ENCODE measurements around the gene PARD3. TPM values are rescaled to one million over a fixed set of nuclear protein-coding genes. Genes with fewer than 3 reads are reported as not detected.

PARD3 gene
- total and polyA plus RNA-seq, 2 donors (not counting 1 experiment from before 2014, with no cell fraction given): 24.0 to 46.4 TPM

GRCh38 chr10:34748767-34749166 lies 66.3 kb downstream of the PARD3 start:
- no peak overlapping the region for H2AFZ ChIP-seq (ENCODE audit: low read length)
- H3K27me3 ChIP-seq (ENCODE audit: control insufficient read depth, insufficient read depth, low read length): no peaks in the 10 kb centered on the region
- H3K79me2 ChIP-seq (ENCODE audit: control insufficient read depth, insufficient read depth, low read length): no peaks in the 10 kb centered on the region
- no peak overlapping the region for H3K4me3 ChIP-seq (replicated peaks in 1 of 4; ENCODE audit: control extremely low read depth in 1 of 4, insufficient read depth in 1 of 4, low read depth in 3 of 4, low read length in 4 of 4)
- DNase-seq (ENCODE audit: low read depth in 2 of 2): no peak
- H3K36me3 ChIP-seq (ENCODE audit: control insufficient read depth, insufficient read depth, low read length): no peaks in the 10 kb centered on the region
- no peak overlapping the region for H3K9ac ChIP-seq (ENCODE audit: insufficient read depth, low read length)
- no peak overlapping the region for H3K4me2 ChIP-seq (ENCODE audit: extremely low read depth, insufficient read depth, low read length)
- TF ChIP-seq EZH2 (IDR thresholded peaks at IDR 0.05; ENCODE audit: low read length, missing control alignments) (no peak), CTCF (conservative IDR thresholded peaks at IDR 0.05 in 1 of 2, IDR thresholded peaks at IDR 0.05 in 1 of 2; ENCODE audit: low read depth in 1 of 2, low read length in 2 of 2) (no peak)
- H3K4me1 ChIP-seq (ENCODE audit: control insufficient read depth, extremely low read depth, insufficient read depth, low read length): no peaks in the 10 kb centered on the region
- no peaks in the 10 kb centered on the region for H4K20me1 ChIP-seq (ENCODE audit: control insufficient read depth, extremely low read depth, insufficient read depth, low read length)
- no peaks in the 10 kb centered on the region for H3K9me3 ChIP-seq (ENCODE audit: control insufficient read depth, insufficient read depth, low read depth, low read length)
- no peak overlapping the region for H3K27ac ChIP-seq (ENCODE audit: insufficient read depth, low read length)

- H3K4me3 ChIP-seq (replicated peaks in 1 of 4; ENCODE audit: control extremely low read depth in 1 of 4, insufficient read depth in 1 of 4, low read depth in 3 of 4, low read length in 4 of 4): no peak overlapping the region
- no peak overlapping the region for H2AFZ ChIP-seq (ENCODE audit: low read length)
- no peaks in the 10 kb centered on the region for H3K4me1 ChIP-seq (ENCODE audit: control insufficient read depth, extremely low read depth, insufficient read depth, low read length)
- no peak for DNase-seq (ENCODE audit: low read depth in 2 of 2)
- no peak overlapping the region for H3K9ac ChIP-seq (ENCODE audit: insufficient read depth, low read length)
- no peak for TF ChIP-seq CTCF (conservative IDR thresholded peaks at IDR 0.05 in 1 of 2, IDR thresholded peaks at IDR 0.05 in 1 of 2; ENCODE audit: low read depth in 1 of 2, low read length in 2 of 2)
- no peak for TF ChIP-seq EZH2 (IDR thresholded peaks at IDR 0.05; ENCODE audit: low read length, missing control alignments)
- no peaks in the 10 kb centered on the region for H3K9me3 ChIP-seq (ENCODE audit: control insufficient read depth, insufficient read depth, low read depth, low read length)
- peaks cover 1% of the 10 kb centered on the region for H3K79me2 ChIP-seq (ENCODE audit: control insufficient read depth, insufficient read depth, low read length)
- no peaks in the 10 kb centered on the region for H3K27me3 ChIP-seq (ENCODE audit: control insufficient read depth, insufficient read depth, low read length)
- no peak overlapping the region for H3K27ac ChIP-seq (ENCODE audit: insufficient read depth, low read length)
- H3K4me2 ChIP-seq (ENCODE audit: extremely low read depth, insufficient read depth, low read length): no peak overlapping the region
- H4K20me1 ChIP-seq (ENCODE audit: control insufficient read depth, extremely low read depth, insufficient read depth, low read length): no peaks in the 10 kb centered on the region
- H3K36me3 ChIP-seq (ENCODE audit: control insufficient read depth, insufficient read depth, low read length): no peaks in the 10 kb centered on the region
These were observed 66.7 kb downstream of the PARD3 start for GRCh38 chr10:34748357-34748756.

GRCh38 chr10:34746094-34746493 lies 69.0 kb downstream of the PARD3 start:
- no peak overlapping the region for H3K4me3 ChIP-seq (replicated peaks in 1 of 4; ENCODE audit: control extremely low read depth in 1 of 4, insufficient read depth in 1 of 4, low read depth in 3 of 4, low read length in 4 of 4)
- TF ChIP-seq CTCF (conservative IDR thresholded peaks at IDR 0.05 in 1 of 2, IDR thresholded peaks at IDR 0.05 in 1 of 2; ENCODE audit: low read depth in 1 of 2, low read length in 2 of 2) (no peak), EZH2 (IDR thresholded peaks at IDR 0.05; ENCODE audit: low read length, missing control alignments) (no peak)
- peaks cover 8% of the 10 kb centered on the region for H3K79me2 ChIP-seq (ENCODE audit: control insufficient read depth, insufficient read depth, low read length)
- no peaks in the 10 kb centered on the region for H4K20me1 ChIP-seq (ENCODE audit: control insufficient read depth, extremely low read depth, insufficient read depth, low read length)
- no peak overlapping the region for H3K9ac ChIP-seq (ENCODE audit: insufficient read depth, low read length)
- no peaks in the 10 kb centered on the region for H3K9me3 ChIP-seq (ENCODE audit: control insufficient read depth, insufficient read depth, low read depth, low read length)
- no peak overlapping the region for H3K4me2 ChIP-seq (ENCODE audit: extremely low read depth, insufficient read depth, low read length)
- no peaks in the 10 kb centered on the region for H3K4me1 ChIP-seq (ENCODE audit: control insufficient read depth, extremely low read depth, insufficient read depth, low read length)
- H3K36me3 ChIP-seq (ENCODE audit: control insufficient read depth, insufficient read depth, low read length): no peaks in the 10 kb centered on the region
- DNase-seq (ENCODE audit: low read depth in 2 of 2): no peak
- H3K27ac ChIP-seq (ENCODE audit: insufficient read depth, low read length): no peak overlapping the region
- H2AFZ ChIP-seq (ENCODE audit: low read length): no peak overlapping the region
- no peaks in the 10 kb centered on the region for H3K27me3 ChIP-seq (ENCODE audit: control insufficient read depth, insufficient read depth, low read length)

Measured in fibroblast of lung (primary cell).